ENCODE results near the gene COL8A2.

COL8A2 gene

GRCh38 chr1:36055706-36056105 is 69.3 kb downstream of the COL8A2 start:
- DNase-seq (ENCODE audit: low spot score): no peak

- DNase-seq (ENCODE audit: low spot score): no peak
These were observed 71.0 kb downstream of the COL8A2 start for GRCh38 chr1:36053978-36054377.

DNA sequence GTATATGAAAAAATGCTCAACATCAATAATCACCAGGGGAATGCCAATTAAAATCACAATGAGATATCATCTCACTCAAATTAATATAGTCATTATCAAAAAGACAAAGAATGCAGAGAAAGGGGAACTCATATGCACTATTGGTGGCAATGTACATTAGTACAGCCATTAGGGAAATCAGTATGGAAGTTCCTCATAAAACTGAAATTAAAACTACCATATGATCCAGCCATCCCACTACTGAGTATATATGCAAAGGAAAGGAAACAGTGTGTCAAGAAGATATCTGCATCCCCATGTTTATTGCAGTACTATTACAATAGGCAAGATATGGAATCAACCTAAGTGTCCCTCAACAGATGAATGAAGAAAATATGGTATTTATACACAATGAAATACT is 73.2 kb downstream of the COL8A2 start:
- DNase-seq (ENCODE audit: low spot score): no peak

All from pons (tissue), 1 donor.